BLaER1 (cell line): ENCODE measurements around the gene POU3F3.

ENCODE experiments used
- H3K27ac ChIP-seq: shearing (Covaris generic); formaldehyde crosslinking; 2 replicates; pipeline ENCODE4 v1.8.1; 2022
- H3K27me3 ChIP-seq: shearing (Covaris generic); formaldehyde crosslinking; 2 replicates; pipeline ENCODE4 v1.8.1; 2022
- H3K36me3 ChIP-seq: shearing (Covaris generic); formaldehyde crosslinking; 2 replicates; pipeline ENCODE4 v1.8.1; 2022
- H3K4me1 ChIP-seq: shearing (Covaris generic); formaldehyde crosslinking; 2 replicates; pipeline ENCODE4 v1.8.1; 2022
- H3K4me2 ChIP-seq: shearing (Covaris generic); formaldehyde crosslinking; 2 replicates; pipeline ENCODE4 v1.8.1; 2022
- H3K4me3 ChIP-seq: shearing (Covaris generic); formaldehyde crosslinking; 2 replicates; pipeline ENCODE4 v1.8.1; 2022
- H3K9ac ChIP-seq: shearing (Covaris generic); formaldehyde crosslinking; 2 replicates; pipeline ENCODE4 v1.8.1; 2022
- H3K9me3 ChIP-seq: shearing (Covaris generic); formaldehyde crosslinking; 2 replicates; pipeline ENCODE4 v1.8.1; 2022
- H4K20me1 ChIP-seq: shearing (Covaris generic); formaldehyde crosslinking; 2 replicates; pipeline ENCODE4 v1.8.1; 2022
- Cebpa-rat ChIP-seq: shearing (Covaris generic); IDR thresholded peaks from 2 replicates; pipeline ENCODE4 v1.8.1; 2022

The POU3F3 gene

GRCh38 chr2:104902317-104902716 lies 48.4 kb downstream of the POU3F3 start:
- Histone ChIP-seq H3K4me1 (peaks cover 7% of the 10 kb centered on the region), H3K27me3 (no peaks in the 10 kb centered on the region)

More at GRCh38 chr2:104902317-104902716, 48.4 kb downstream of the POU3F3 start:
- Histone ChIP-seq H3K9ac (no peak overlapping the region), H3K36me3 (no peaks in the 10 kb centered on the region), H3K4me3 (no peak overlapping the region), H3K9me3 (no peaks in the 10 kb centered on the region), H3K4me2 (no peak overlapping the region), H4K20me1 (no peaks in the 10 kb centered on the region), H3K27ac (no peak overlapping the region)
- TF ChIP-seq Cebpa-rat: no peak
